ENCODE measurements around the gene STEAP3.

Gene STEAP3

GRCh38 chr2:119201815-119202214 is 21.8 kb upstream of the STEAP3 start:
- DNase-seq = no peak

DNA sequence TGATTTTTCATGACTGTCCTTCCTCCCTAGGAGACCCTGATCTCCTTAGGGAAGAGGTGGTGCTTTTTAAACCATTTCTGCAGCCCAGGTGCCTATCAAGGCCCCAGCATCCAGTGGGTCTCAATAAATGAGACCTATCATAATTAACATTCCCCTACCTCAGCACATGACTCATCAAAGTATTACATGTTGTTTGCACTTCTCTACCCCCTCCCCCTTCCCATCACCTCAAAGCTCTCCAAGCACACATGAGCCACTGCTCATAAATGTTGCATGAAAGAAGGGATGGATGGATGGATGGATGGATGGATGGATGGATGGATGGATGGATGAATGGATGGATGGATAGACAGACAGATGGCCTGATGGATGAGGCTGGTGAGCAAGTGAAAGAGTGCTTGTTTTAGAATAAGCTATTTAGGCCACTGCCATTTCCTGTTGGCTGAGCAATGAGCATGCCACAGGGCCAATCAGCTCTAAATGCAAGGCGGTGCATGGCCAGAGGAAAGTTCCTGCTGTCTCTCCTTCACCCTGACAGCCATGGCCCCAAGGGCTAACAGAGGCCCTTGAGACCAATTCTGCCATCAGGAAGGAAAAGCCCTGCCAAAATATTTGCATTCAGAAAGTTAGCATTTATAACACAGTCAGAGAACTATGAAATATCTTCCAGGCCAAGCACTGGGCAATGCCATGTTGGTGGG is 20.9 kb upstream of the STEAP3 start:
- DNase-seq = no peak

GRCh38 chr2:119204525-119204924 is 19.1 kb upstream of the STEAP3 start:
- DNase-seq = no peak

DNA sequence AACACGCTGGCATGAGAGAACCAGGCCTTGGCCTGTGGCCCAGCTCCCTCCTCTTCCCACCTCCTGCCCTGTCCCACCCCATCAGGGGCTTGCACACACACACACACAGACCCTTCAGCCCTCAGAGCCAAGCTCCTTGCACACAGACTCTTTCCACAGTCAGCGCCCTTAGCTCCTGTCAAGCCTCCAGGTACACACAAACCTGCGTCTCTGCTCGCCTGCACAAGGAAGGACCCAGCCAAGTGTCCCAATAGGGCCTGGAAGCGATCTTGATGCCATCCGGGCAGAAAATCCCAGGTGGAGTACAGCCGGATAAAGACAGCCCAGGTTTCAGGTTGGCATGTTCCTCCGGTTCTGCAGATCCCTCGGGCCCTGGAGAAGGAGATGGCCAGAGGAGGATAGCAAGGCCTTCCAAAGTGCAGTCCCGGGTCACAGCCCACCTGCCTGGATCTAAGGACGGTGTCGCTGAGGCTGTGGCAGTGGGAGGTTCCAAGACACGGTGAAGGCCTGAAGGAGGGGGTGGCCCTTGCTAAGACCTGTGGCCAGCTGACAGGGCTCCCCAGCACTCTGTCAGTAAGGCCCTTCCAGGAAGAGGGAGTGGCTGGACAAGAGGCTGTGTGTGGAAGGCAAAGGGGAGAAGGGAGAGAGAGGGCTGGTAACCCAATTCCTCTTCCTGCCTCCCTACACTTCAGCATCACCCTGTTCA is 18.5 kb upstream of the STEAP3 start:
- DNase-seq = no peak

- DNase-seq = no peak
Observed at GRCh38 chr2:119206201-119206600, 17.4 kb upstream of the STEAP3 start.

DNA sequence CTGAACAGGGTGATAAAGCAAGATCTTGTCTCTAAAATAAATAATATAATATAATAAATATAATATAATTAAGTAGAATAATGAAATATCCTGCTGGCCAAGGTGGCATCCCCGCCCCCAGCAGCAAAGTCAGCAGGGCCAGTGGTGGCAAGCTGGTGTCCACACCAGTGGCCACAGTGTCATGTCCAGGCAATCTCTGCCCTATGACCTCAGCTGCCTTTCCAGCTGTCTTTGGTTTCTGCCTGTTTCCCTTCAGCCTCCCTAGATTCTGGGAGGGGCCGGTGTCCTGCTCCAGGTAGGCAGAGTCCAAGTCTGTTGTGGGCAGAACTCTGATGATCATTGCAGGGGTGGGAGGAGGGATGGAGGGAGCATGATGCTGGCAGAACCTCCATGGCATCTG is 16.2 kb upstream of the STEAP3 start:
- DNase-seq = no peak

DNA sequence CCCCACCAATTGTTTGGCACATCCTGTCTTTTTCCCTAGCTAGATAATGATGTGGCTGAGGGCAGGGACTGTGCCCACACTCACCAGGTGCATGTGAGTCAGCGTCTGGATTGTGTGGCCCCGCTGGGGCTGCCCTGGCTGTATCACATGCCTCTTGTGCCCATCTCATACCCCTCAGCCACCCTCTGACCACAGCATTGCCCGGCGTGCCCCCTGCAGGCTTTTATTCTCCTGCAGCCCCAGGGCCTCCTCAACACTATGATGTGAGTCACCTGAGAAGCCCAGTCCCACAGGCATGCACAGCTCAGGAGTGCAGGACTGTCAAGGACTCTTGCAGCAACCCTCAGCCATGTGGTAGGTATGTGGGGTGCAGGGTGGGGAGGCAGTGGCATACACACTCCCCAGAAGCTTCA is 14.8 kb upstream of the STEAP3 start:
- no peak for DNase-seq

DNA sequence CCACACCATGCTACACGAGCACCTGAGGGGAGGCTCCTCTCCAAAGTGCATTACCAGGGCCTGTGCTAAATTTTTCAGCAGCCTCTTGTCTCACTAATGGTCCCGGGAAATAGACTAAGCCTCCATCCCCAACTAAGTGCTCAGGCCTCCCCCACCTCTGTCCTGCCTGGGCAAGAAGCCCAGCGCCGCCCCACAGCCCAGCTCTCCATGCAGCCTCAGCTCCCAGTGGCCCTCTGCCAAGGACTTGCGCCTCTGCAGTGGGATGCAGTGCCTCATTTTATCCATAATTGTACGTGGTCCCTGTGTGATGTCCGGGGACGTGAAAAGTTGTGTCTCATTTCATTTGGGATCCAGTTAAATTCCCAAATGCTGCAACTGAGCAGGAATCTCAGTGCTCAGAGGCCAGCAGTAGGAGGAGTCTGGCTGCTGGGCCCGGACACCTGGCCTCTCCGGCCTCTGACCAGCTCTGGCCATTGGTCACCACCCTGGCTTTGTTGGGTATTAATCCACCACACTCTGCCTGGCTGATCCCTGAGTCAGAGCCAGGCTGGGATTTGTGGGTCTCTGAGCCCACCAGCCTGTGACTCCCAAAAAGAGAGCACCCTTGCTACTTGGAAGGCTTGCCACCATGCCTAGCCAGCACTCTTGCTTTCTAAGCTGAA is 11.4 kb upstream of the STEAP3 start:
- DNase-seq = no peak

GRCh38 chr2:119214453-119215037 is 9.1 kb upstream of the STEAP3 start:
- no peak for DNase-seq

GRCh38 chr2:119216994-119217393 is 6.6 kb upstream of the STEAP3 start:
- DNase-seq = no peak

DNA sequence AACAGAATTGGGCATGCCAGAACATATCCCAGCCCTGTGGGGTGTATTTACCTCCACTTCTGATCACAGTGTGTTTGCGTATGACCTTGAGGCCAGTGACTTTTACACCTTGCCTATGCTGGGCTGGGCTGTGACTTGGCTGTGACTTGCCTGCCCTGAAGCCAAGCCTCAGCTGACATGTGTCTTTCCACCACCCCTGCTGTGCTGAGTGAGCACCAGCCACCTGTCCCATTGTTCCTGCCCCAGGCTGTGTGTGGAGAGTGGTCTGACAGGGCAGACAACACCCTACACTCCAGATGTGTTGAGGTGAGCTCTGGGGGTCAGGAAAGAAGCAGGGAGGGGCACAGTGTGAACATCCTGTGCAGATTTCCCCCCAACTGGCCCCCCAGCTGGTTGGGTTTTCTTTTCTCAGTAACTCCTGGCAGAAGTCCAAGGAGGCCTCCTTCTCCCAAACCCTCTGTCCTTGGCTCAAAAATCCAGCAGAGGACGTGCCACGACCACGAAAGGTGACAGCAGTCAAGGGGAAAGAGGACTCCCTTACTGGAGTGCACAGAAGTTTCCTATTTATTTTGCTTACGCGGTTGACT is 5.1 kb upstream of the STEAP3 start:
- no peak for DNase-seq

DNA sequence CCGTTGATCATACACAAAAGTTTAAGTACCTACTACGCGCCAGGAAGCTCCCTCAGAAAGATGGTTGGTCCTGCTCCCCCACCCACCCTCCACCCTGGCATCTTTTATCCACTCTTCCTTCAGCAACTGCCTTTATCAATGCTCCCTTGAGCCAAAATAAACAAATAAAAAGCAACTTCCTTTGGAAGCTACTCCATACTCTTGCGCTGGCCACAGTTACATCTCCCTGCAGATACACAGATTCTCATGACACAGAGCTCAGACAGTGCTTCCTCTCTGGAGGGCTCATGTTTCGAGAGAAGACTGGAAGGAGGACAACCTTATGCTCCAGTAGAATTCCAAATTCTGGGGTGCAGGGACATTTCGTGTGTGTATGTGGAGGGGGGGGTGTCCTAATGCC is 3.8 kb upstream of the STEAP3 start:
- DNase-seq = no peak

DNA sequence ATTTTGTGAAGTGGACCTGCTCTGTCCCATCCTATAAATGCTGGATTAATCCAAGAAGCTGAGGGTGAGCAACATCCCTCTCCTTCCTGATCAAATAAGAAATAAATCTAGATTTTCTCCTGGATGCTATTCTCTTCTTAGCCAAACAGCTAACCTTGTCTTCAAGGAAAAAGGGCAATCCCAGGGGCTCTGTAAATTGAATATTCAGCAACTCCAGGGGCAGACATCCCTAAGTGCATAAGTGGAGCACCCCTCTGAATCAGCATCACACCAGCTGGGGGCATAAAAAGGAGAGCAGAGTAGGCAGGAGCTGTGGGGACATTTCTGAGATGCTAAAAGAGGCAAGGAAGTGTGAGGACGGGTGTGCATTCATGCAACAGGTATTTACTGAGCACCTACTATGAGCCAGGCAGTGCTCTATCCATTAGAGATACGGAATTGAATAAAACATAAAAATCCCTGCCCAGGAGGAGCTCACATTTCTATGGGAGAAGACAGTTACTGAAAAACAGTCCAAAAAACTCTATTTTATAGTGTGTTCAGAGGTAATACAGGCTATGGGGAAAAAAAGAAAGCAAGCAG is 2.8 kb upstream of the STEAP3 start:
- DNase-seq = no peak

DNA sequence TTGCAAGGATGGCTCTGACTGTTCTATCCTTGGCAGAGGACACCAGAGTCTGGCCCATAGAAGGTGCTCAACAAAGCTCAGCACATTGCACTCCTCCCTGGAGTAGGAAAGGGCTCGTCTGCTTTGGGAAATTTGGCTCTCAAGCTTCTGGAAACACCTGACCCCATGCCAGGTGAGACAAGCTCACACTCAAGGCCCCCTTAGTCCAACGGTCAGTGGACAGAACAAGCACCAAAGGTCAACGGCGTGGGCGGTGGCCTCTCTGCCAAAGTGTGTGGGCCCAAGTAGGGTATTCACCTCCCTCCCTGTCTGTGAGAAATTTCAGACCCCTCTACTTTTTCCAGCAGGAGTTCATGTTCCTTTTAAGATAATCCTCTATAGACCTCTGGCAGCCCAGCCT is 2.0 kb upstream of the STEAP3 start:
- DNase-seq = no peak

GRCh38 chr2:119222213-119222612 is 1.4 kb upstream of the STEAP3 start:
- DNase-seq = no peak

GRCh38 chr2:119222863-119223520 is 642 bp upstream of the STEAP3 start:
- no peak for DNase-seq

DNA sequence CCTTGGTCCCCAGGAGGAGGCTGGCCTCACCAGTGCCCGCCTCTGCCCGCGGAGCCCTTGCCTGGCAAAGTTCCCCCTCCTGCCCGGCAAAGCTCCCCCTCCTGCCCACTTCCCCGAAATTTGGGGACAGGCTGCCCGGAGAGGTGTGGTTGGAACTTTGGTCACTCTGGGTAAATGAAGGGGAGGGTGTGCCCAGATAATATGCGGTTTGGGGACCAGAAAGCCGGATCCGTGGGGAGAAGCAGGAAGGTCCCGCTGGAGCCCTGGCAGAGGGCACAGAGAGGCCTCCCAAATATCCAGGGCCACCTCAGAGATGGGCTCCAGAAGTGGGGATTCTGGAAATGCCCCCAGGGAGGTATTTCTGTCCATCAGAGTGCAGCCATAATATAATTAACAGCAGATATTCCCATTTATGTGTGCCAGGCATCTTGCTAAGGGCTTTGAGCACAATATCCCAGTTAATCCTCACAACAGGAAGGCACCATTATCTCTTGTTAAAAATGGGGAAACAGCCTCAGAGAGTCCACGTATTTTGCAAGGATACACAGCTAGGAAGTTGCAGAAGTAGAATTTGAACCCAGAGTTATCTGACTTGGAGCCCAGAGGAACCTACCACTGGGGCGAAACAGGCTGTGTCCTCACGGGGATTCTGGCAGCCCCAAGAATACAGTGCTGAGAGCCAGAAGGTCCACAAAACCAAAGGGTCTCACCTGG is 914 bp downstream of the STEAP3 start:
- no peak for DNase-seq

- DNase-seq = no peak
Observed at GRCh38 chr2:119225105-119225865, 1.7 kb downstream of the STEAP3 start.

GRCh38 chr2:119225926-119226325 is 2.3 kb downstream of the STEAP3 start:
- no peak for DNase-seq

GRCh38 chr2:119227346-119227745 is 3.7 kb downstream of the STEAP3 start:
- DNase-seq = no peak

- DNase-seq = no peak
Observed at GRCh38 chr2:119228136-119228535, 4.5 kb downstream of the STEAP3 start.

Data from stimulated activated CD4-positive, alpha-beta T cell treated with anti-CD3 and anti-CD28 coated beads, Interleukin-4, amount 100 ng/mL, for 24 hours (primary cell).